NAMALWA (cell line): ENCODE data around the gene LZTS2.

ENCODE experiments used
- DNase-seq: peaks from one replicate; pipeline ENCODE4 v3.0.0-alpha.2; 2015; ENCODE audit warnings: low spot score

LZTS2 gene

GRCh38 chr10:101014230-101014884, 14.7 kb downstream of the LZTS2 start:
- peak; percentile 73 for DNase-seq

GRCh38 chr10:101014966-101015581, 15.5 kb downstream of the LZTS2 start:
- no peak for DNase-seq

- DNase-seq = no peak
Measured at GRCh38 chr10:101015582-101015973, 16.0 kb downstream of the LZTS2 start.

GRCh38 chr10:101016814-101017213, 17.2 kb downstream of the LZTS2 start:
- DNase-seq = no peak

GRCh38 chr10:101018118-101018599, 18.6 kb downstream of the LZTS2 start:
- DNase-seq = peak; percentile 47

- peak; percentile 76 for DNase-seq
Measured at GRCh38 chr10:101018600-101019439, 19.2 kb downstream of the LZTS2 start.

- DNase-seq = no peak
Measured at GRCh38 chr10:101019440-101019703, 19.8 kb downstream of the LZTS2 start.

- DNase-seq = no peak
Measured at GRCh38 chr10:101020427-101021075, 20.9 kb downstream of the LZTS2 start.

- no peak for DNase-seq
Measured at GRCh38 chr10:101021239-101021638, 21.6 kb downstream of the LZTS2 start.

- no peak for DNase-seq
Measured at GRCh38 chr10:101021692-101022251, 22.2 kb downstream of the LZTS2 start.

- no peak for DNase-seq
Measured at GRCh38 chr10:101022967-101023705, 23.5 kb downstream of the LZTS2 start.

- DNase-seq = no peak
Measured at GRCh38 chr10:101027106-101027720, 27.6 kb downstream of the LZTS2 start.

GRCh38 chr10:101028446-101029337, 29.1 kb downstream of the LZTS2 start:
- peak; percentile 32 for DNase-seq

GRCh38 chr10:101029520-101030295, 30.1 kb downstream of the LZTS2 start:
- no peak for DNase-seq

GRCh38 chr10:101030496-101031127, 31.0 kb downstream of the LZTS2 start:
- no peak for DNase-seq

GRCh38 chr10:101031128-101031795, 31.7 kb downstream of the LZTS2 start, which contains the start of the genes PDZD7 and SFXN3:
Gene PDZD7 (minus strand): TSS chr10:101031129. CDS start chr10:101030219, 910 bp downstream.
Gene SFXN3 (plus strand): TSS chr10:101031234. CDS start chr10:101034695, 3,461 bp downstream.
- peak; percentile 92 for DNase-seq

GRCh38 chr10:101031796-101032636, 32.4 kb downstream of the LZTS2 start:
- DNase-seq = no peak
